NCI-H128 (cell line): ENCODE measurements around the gene LHFPL6.

Experiments used
- DNase-seq: peaks from one replicate; lab custom pipeline; 2025; ENCODE audit not compliant: unreplicated experiment; lab: John Stamatoyannopoulos, UW

The LHFPL6 gene

DNA sequence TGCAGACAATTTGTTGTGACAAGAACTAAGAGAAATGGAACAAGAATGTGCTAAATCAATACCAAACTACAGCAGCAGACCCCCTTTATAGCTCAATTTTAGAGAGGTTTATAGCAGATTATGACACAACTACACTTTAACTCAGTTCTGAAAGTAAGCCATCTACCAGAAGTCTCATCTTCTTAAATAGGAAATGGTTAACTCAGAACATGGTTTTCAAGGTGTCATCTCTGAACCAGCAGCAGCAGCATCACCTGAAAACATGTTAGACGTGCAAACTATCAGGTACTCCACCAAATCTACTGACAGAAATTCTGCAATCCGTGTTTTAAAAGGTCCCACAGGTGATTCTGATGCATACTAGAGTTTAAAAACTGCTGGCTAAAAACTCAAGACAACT lies 6.8 kb downstream of the LHFPL6 start:
- no peak for DNase-seq

- DNase-seq, result no peak
These were observed 12.4 kb downstream of the LHFPL6 start for GRCh38 chr13:39590466-39591036.

DNA sequence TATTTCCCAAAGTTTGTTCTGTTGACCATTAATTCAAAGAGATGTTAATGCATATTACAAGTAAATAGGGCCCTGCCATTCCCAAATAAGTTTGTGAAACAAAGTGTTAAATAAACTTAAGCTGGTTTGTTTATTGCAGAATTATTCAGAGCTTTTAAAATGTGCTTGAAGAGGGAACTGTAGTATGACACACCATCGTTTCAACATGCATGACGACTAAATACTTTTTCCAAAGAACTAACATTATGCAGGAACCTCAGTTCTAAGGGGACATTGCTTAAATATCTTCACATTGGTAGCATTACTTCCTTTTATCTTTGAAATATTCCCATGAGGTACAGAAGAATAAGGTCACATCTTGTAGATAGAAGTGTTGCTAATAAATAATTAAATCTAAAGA lies 14.6 kb downstream of the LHFPL6 start:
- no peak for DNase-seq

GRCh38 chr13:39587939-39588338 lies 15.1 kb downstream of the LHFPL6 start:
- DNase-seq, result no peak

DNA sequence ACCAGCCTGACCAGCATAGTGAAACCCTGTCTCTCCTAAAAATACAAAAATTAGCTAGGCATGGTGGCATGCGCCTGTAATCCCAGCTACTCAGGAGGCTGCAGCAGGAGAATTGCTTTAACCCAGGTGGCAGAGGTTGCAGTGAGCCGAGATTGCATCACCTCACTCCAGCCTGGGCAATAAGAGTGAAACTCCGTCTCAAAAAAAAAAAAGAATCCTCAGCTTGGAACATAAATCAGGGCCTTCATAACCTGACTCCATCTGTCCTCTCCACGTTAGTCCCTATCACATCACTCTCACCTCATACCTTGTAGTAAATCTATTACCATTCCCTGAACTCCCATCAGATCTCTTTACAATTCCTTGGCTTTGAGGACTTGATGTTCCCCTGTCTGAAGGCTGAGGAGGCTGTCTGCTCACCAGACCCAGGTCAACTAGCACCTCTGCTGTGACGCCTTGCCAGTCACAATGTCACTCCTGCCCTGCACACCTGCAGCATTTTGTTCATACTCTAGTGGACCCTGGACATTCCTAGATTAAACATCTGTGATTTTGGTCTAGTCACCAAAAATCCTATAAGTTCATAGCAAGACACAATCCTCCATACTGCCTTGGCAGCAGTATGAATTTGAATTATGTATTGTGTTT lies 15.9 kb downstream of the LHFPL6 start:
- DNase-seq, result no peak

- no peak for DNase-seq
These were observed 16.8 kb downstream of the LHFPL6 start for GRCh38 chr13:39586151-39586550.

DNA sequence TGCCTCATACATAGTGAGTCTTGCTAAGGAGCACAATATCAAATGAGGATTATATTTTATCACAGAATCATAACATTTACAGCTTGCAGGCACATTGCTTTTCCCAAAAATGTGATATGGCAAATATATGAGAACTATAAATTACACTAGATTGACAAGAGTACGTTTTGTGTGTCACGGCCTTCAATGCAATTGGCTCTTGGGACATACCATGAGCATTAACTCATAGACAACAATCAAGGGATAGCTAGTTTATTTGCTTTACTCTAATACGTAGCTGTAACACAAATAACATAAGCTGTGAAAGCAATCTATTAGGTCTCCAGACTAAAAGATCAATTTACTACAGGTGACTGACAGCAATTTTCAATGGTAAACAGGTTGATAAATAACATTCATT lies 17.8 kb downstream of the LHFPL6 start:
- DNase-seq, result no peak

DNA sequence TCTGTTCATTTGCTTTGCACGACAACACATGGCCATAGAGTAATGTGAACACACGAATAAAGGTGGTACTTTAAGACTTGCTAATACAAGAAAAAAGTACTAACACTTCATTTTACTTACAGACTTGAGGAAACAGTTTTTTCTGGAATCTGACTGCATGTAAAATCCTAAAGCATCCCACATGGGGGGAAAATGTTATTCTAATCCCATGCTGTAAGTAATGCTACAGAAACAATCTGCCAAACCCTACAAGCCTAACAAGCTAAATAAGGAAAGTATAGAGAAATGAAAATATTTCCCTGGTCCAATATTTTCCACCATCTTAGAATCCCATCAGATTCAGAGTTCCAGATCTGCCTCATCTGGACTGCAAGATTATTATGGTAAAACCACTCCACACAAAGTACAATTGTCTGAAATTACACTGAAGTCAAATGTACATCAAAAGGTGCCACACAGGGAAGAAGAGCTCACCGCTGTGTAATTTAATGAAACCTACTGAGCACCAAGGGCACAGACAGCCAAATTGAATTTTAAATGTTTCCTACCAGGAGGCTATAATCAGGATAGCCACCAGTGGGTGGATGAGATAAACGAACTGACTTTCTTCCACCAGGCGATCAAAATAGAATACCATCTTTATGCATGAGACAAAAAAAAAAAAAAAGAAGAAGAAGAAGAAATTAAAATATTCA lies 22.0 kb downstream of the LHFPL6 start:
- DNase-seq, result no peak

- no peak for DNase-seq
These were observed 24.1 kb downstream of the LHFPL6 start for GRCh38 chr13:39578821-39579291.

DNA sequence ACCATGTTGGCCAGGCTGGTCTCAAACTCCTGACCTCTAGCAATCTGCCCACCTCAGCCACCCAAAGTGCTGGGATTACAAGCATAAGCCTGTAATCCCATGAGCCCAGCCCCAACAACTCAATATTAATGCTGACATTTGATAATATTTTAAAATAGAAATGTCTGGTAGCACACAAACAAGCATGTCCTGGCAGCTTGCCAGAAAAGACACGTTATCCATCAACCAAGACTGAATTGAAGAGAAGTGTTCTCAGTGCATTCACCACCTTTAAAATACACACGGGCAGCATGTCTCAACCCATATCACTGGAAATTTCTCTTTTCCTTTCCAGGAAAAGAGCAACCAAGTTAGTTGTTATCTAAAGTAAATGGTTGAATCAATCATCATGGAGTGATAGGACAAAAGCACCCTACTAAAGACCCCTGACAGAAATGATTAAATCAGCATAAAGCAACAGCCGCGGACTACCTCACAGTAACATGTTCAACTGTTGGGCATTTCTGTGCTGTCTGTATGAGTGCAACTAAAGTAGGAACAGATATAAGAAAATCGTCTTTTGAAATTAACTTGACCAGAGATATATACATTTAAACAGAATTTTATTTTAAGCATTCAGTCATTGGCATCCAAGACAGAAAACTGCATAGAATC lies 25.0 kb downstream of the LHFPL6 start:
- peak; percentile 75 for DNase-seq

- DNase-seq, result peak; percentile 59
These were observed 25.8 kb downstream of the LHFPL6 start for GRCh38 chr13:39577203-39577602.

- DNase-seq, result no peak
These were observed 27.3 kb downstream of the LHFPL6 start for GRCh38 chr13:39575641-39576238.

DNA sequence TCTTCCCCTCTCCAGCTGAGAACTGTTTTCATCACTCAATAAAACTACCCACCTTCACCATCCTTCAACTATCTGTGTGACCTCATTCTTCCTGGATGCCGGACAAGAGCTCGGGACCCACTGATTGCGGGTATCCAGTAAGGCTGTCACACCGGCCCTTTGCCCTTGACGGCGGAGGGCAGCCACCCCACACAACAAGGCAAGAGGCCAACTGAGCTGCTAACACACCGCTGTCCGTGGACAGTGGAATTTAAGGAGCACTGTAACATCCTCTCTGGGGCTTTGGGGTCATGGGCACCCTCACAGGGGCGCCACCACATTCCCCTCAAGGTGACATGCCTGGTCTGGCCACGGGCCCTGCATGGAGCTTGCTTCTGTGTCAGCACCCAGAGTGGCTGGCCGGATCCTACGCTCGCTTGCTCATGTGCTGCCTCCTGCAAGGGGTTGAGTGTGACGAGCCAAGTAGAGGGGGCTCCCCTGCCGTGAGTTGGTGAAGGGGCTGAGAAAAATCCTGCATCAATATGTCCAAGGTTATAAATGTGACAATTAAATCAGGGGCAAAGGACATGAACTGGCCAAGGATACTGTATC lies 31.4 kb downstream of the LHFPL6 start:
- no peak for DNase-seq

GRCh38 chr13:39567569-39567968 lies 35.4 kb downstream of the LHFPL6 start:
- DNase-seq, result no peak

DNA sequence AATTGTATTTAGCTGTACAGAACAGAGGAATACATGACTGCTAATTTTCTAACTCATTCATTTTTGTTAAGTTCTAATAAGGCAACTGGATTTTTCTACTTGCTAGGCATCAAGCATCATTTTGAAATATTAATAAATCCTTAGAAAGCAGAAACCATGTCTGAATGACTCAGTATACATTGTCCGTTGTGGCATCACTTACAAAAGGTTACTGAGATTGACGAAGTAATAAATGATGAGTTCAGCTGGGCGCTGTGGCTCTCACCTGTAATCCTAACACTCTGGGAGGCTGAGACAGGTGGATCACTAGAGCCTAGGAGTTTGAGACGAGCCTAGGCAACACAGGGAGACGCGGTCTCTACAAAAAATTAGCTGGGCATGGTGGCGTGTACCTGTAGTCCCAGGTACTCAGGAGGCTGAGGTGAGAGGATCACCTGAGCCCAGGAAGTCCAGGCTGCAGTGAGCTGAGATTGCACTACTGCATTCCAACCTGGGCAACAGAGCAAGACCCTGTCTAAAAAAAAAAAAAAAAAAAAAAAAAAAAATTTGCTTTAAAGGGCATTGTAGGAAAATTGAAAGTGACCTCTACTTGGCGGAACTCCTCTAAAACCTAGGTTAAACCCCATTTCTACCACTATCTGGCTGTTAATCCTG lies 36.6 kb downstream of the LHFPL6 start:
- DNase-seq, result no peak

GRCh38 chr13:39565036-39565949 lies 37.7 kb downstream of the LHFPL6 start:
- no peak for DNase-seq

DNA sequence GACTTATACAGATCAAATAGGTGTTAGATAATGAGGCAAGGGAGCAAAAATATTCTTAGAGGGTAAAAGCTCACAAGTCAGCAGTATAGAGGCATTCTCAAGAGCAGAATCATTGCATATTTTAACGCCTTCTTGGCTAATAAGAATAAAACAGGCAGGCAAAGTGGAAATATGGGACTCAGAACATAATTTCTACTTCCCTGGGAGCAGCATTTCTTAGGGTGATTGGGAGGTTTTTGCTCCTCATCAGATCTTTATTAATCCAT lies 39.6 kb downstream of the LHFPL6 start:
- DNase-seq, result no peak

GRCh38 chr13:39561971-39562370 lies 41.0 kb downstream of the LHFPL6 start:
- no peak for DNase-seq

DNA sequence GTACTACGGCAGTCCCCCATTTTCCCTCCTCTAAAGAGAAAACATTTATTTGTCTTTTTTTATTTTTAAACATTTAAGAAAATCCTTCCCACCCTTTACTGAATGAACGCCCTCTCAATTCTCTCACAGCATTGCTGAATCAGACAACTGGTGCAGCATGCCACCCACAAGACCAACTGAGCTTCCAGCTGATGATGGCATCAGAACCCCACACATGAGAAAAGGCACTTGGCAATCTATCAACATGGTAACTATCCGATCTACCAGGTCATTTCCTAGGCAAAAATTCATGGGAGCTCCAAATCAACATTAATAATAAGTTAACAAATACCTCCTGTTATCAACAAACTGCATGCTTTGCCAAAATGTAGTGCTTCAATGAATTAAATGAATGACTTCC lies 43.1 kb downstream of the LHFPL6 start:
- DNase-seq, result no peak
